ENCODE measurements around the gene ASCL2. TPM values are rescaled to one million over a fixed set of nuclear protein-coding genes. Genes with fewer than 3 reads are reported as not detected.

The ASCL2 gene
- total RNA-seq, 4 donors from 2014 or later: 2.3 to 14.7 (median 3.0) TPM; not detected in 1

DNA sequence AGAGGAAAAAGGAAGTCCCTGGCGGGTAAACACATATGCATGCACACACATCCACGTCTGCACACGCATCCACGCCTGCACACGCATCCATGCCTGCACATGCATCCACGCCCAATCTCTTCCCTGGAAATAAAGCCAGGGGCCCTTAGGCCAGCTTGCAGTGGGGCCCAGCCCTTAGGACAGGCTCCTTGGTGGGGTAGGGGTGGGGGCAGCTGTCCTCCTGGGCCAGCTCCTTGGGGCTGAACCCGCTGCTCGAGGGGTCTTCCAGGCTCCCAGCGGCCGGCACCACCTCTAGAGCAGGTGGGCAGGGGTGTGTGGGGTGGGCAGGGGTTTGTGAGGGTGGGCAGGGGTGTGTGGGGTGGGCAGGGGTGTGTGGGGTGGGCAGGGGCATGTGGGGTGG is 29.4 kb upstream of the ASCL2 start:
- H3K9me3 ChIP-seq: no peaks in the 10 kb centered on the region
- no peaks in the 10 kb centered on the region for H3K36me3 ChIP-seq
- 59% methylated on average over 6 of the region's 10 CpGs; no CpG with 5 or more reads in 1 of the 2 donors for WGBS, 2 donors (ENCODE audit: low coverage in 1 of 2)
- H3K27me3 ChIP-seq: no peaks in the 10 kb centered on the region
- intact Hi-C loops (cut with DNase I; ENCODE audit: low total_unique reads) (loop anchor here (5.0 kb wide), 1 partner anchor 102 kb away; no protein-coding TSS in a partner anchor), in situ Hi-C loops (cut with MboI; ENCODE audit: low pct_ligation_motif_present in 1 of 4, low pct_unique_long_range_greater_than_20kb in 1 of 4, low sequenced_read_pairs in 3 of 4) (loop anchor here in 3 of 4 donors (10.0 to 25.0 kb wide), 5 partner anchors 95 to 588 kb away; partner anchors contain the start of gene CDKN1C (in 1 of the 3))
- no peak overlapping the region for H3K27ac ChIP-seq
- H3K4me3 ChIP-seq: no peak overlapping the region
- peaks cover 0 to 27% (median 7%) of the 10 kb centered on the region in 4 donors for H3K4me1 ChIP-seq
- no peak for DNase-seq
- TF ChIP-seq EP300 (IDR thresholded peaks at IDR 0.05; ENCODE audit: low read depth): no peak
- no peak for TF ChIP-seq POLR2A (IDR thresholded peaks at IDR 0.05)
- no peak for TF ChIP-seq CTCF (IDR thresholded peaks at IDR 0.05)

DNA sequence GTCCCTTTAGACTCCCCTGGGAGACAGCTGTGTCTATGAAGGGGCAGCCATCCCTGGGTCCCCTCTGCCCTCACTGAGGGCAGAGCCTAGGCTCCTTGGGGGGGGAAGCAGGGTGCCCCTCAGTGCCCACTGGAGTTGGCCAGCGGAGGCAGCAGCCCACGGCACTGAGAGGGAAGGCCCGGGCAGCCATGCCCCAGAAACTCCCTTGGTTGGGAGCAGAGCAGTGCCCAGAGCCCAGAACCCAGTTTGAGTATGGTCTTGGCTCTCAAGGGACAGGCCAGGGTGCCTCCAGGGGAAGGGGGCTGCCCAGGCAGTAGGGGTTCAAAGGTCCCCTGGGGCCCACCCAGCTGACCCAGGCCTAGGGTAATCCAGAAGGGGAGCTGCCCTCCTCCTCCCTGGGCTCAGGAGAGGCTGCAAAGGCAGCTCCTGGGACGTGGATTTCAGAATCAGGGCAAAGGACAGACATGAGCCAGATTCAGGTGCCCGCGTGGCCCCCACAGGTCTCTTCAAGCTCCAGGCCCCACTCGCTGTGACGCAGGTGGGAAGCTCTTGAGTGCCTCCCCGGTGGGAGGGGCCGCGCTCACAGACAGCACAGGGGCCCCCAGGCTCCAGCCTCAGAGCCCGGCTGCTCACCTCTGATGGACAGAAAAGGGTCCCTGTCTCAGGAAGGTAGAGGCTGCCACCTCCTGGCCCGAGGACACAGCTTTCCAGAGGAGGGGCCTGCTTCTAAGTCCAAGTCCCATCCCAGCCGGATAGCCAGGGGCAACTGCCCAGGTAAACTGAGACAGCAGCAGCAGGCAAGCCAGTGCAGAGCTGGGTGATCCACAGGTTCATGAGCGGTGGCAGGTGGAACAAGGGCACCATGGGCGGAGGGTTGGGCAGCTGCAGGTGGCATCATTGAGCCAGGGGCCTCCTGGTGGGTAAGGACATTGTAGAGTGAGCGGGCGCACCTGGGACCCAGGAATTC is 28.7 kb upstream of the ASCL2 start:
- no peak overlapping the region for H3K27ac ChIP-seq
- DNase-seq: peak; percentile 44
- intact Hi-C loops (cut with DNase I; ENCODE audit: low total_unique reads): loop anchor here (5.0 kb wide), 1 partner anchor 102 kb away; no protein-coding TSS in a partner anchor
- peak in 4 of 5 experiments; percentile 30 to 50 (median 39) for TF ChIP-seq CTCF (IDR thresholded peaks at IDR 0.05)
- no peak for TF ChIP-seq EP300 (IDR thresholded peaks at IDR 0.05; ENCODE audit: low read depth)
- in situ Hi-C loops (cut with MboI; ENCODE audit: low pct_ligation_motif_present in 1 of 4, low pct_unique_long_range_greater_than_20kb in 1 of 4, low sequenced_read_pairs in 3 of 4): loop anchor here in 3 of 4 donors (10.0 to 25.0 kb wide), 4 partner anchors 94 to 126 kb away; no protein-coding TSS in a partner anchor
- peaks cover 0 to 20% (median 5%) of the 10 kb centered on the region in 4 donors for H3K4me1 ChIP-seq
- 48 to 61% methylated on average over 5 to 14 of the region's 18 CpGs for WGBS, 2 donors (ENCODE audit: low coverage in 1 of 2)
- no peaks in the 10 kb centered on the region for H3K27me3 ChIP-seq
- no peaks in the 10 kb centered on the region for H3K36me3 ChIP-seq
- no peaks in the 10 kb centered on the region for H3K9me3 ChIP-seq
- H3K4me3 ChIP-seq: no peak overlapping the region

DNA sequence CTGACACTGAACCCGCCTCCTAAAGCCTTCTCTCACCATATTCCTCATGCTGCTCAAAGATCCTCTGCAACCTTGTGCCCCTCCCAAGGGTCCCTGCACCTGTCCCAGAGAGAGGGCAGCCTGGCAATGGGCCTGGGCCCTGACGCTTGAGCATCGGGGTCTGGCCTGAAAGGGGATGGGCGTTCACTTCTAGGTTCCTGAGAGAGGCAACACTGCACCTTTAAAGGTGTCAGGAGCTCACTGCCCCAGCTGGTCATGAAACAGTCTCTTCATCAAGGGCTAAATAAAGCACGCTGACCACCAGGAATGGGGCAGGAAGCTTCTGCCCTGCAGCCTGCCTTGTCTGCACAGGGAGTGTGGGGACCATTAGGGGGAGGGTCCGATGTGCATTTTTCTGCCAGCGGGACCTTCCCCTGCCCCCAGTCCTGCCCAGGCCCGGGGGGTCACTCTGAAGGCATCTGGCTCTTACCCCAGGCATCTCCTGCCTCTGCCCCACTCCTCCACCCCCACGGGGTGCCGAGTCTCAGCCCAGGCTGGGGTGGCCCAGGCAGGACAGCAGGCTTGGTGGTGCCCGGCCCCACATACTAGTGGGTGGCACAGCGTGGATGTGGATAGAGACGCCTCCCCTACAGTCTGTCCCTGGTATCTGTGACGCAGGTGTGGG is 27.9 kb upstream of the ASCL2 start:
- intact Hi-C loops (cut with DNase I; ENCODE audit: low total_unique reads): loop anchor here (5.0 kb wide), 1 partner anchor 101 kb away; no protein-coding TSS in a partner anchor
- in situ Hi-C loops (cut with MboI; ENCODE audit: low pct_ligation_motif_present in 1 of 4, low pct_unique_long_range_greater_than_20kb in 1 of 4, low sequenced_read_pairs in 3 of 4): loop anchor here in 3 of 4 donors (10.0 to 25.0 kb wide), 4 partner anchors 93 to 127 kb away; no protein-coding TSS in a partner anchor

More for the DNA sequence above, 27.9 kb upstream of the ASCL2 start:
- no peak for DNase-seq
- Histone ChIP-seq H3K9me3 (no peaks in the 10 kb centered on the region), H3K27me3 (no peaks in the 10 kb centered on the region), H3K4me3 (no peak overlapping the region), H3K4me1 (peaks cover 0 to 12% (median 5%) of the 10 kb centered on the region in 4 donors), H3K36me3 (no peaks in the 10 kb centered on the region), H3K27ac (no peak overlapping the region)
- no peak for TF ChIP-seq EP300 (IDR thresholded peaks at IDR 0.05; ENCODE audit: low read depth)
- no peak for TF ChIP-seq CTCF (IDR thresholded peaks at IDR 0.05)
- no peak for TF ChIP-seq POLR2AphosphoS5 (IDR thresholded peaks at IDR 0.05)
- no peak for TF ChIP-seq POLR2A (IDR thresholded peaks at IDR 0.05)
- 84% methylated on average over 13 of the region's 14 CpGs; no CpG with 5 or more reads in 1 of the 2 donors for WGBS, 2 donors (ENCODE audit: low coverage in 1 of 2)
